Left ventricle myocardium inferior (tissue), 1 donor: ENCODE results near the gene DYRK2. TPM values are rescaled to one million over a fixed set of nuclear protein-coding genes. Genes with fewer than 3 reads are reported as not detected.

Source experiments
- DNase-seq: peaks from one replicate; pipeline ENCODE4 v3.0.0-alpha.2; 2020
- H3K27ac ChIP-seq: fragments of 200-600 bp; replicated peaks from 2 replicates; pipeline ENCODE4 v1.8.0; 2021
- H3K27me3 ChIP-seq: fragments of 200-600 bp; 2 replicates; pipeline ENCODE4 v1.8.0; 2021; ENCODE audit warnings: low read depth
- H3K36me3 ChIP-seq: fragments of 200-600 bp; 2 replicates; pipeline ENCODE4 v1.8.0; 2021
- H3K4me1 ChIP-seq: fragments of 200-600 bp; 2 replicates; pipeline ENCODE4 v1.8.0; 2021
- H3K4me3 ChIP-seq: fragments of 200-600 bp; 2 replicates; pipeline ENCODE4 v1.8.0; 2021; ENCODE audit warnings: mild to moderate bottlenecking, moderate library complexity
- H3K9me3 ChIP-seq: fragments of 200-600 bp; replicated peaks from 2 replicates; pipeline ENCODE4 v1.8.0; 2021
- CTCF ChIP-seq: fragments of 200-600 bp; IDR thresholded peaks from 2 replicates; pipeline ENCODE4 v1.8.0; 2021; ENCODE audit warnings: antibody characterized with exemption, mild to moderate bottlenecking, borderline replicate concordance
- intact Hi-C: fragments of 100-400 bp; cut with micrococcal nuclease; formaldehyde crosslinking; loops from one replicate; pipeline ENCODE4 v1.11.0; 2022
- total RNA-seq: library from RNA; stranded (reverse); fragmentation: NEBNext Ultra II Directional; extraction: Animal tissue kit (Norgen Biotek cat#: 25700); gene quantifications from one replicate; pipeline ENCODE4 v1.2.1, GENCODE V29; 2021
- donor health status: DM: no; HTN: yes; CAD: no; lungs with severe emphysema.

DYRK2 gene
- total RNA-seq, 1 donor from 2014 or later = 42.6 TPM

- Histone ChIP-seq H3K9me3 (no peaks in the 10 kb centered on the region), H3K4me3 (no peak overlapping the region), H3K4me1 (peaks cover 10% of the 10 kb centered on the region), H3K27me3 (no peaks in the 10 kb centered on the region), H3K36me3 (no peaks in the 10 kb centered on the region), H3K27ac (no peak overlapping the region)
- intact Hi-C loops = no loop called here
- no peak for TF ChIP-seq CTCF
- no peak for DNase-seq
Observed at GRCh38 chr12:67617629-67618028, 30.9 kb upstream of the DYRK2 start.

GRCh38 chr12:67618303-67618702, 30.2 kb upstream of the DYRK2 start:
- H3K27me3 ChIP-seq = no peaks in the 10 kb centered on the region
- peaks cover 10% of the 10 kb centered on the region for H3K4me1 ChIP-seq
- H3K36me3 ChIP-seq = no peaks in the 10 kb centered on the region
- no peaks in the 10 kb centered on the region for H3K9me3 ChIP-seq
- intact Hi-C loops = no loop called here
- no peak overlapping the region for H3K4me3 ChIP-seq
- no peak for TF ChIP-seq CTCF
- no peak overlapping the region for H3K27ac ChIP-seq
- no peak for DNase-seq

DNA sequence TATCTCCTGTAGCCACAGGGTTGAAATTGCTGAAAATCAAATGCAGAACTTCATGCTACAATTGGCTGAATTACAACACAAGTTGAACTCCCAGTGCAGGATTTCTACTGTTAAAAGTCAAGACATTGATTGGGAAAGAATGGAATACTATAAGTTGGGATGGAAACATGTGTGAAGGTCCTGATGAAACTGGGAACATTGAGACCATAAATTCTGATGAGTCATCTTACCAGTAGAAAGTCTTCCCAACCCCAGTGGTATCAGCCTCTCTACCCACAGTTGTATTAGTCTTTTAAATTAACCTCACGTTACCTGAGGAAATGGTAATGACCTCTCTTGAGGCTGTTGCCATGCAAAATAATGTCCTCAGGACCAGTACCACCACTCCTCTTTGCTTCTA, 27.4 kb upstream of the DYRK2 start:
- H3K9me3 ChIP-seq = no peaks in the 10 kb centered on the region
- no peaks in the 10 kb centered on the region for H3K27me3 ChIP-seq
- H3K4me3 ChIP-seq = no peak overlapping the region
- no peak for TF ChIP-seq CTCF
- intact Hi-C loops = no loop called here
- no peak overlapping the region for H3K27ac ChIP-seq
- DNase-seq = no peak
- H3K36me3 ChIP-seq = no peaks in the 10 kb centered on the region
- peaks cover 10% of the 10 kb centered on the region for H3K4me1 ChIP-seq

GRCh38 chr12:67621926-67622325, 26.6 kb upstream of the DYRK2 start:
- no peak for TF ChIP-seq CTCF
- Histone ChIP-seq H3K27ac (no peak overlapping the region), H3K4me1 (peaks cover 10% of the 10 kb centered on the region), H3K9me3 (no peaks in the 10 kb centered on the region), H3K36me3 (no peaks in the 10 kb centered on the region), H3K27me3 (no peaks in the 10 kb centered on the region), H3K4me3 (no peak overlapping the region)
- intact Hi-C loops = no loop called here
- DNase-seq = no peak

DNA sequence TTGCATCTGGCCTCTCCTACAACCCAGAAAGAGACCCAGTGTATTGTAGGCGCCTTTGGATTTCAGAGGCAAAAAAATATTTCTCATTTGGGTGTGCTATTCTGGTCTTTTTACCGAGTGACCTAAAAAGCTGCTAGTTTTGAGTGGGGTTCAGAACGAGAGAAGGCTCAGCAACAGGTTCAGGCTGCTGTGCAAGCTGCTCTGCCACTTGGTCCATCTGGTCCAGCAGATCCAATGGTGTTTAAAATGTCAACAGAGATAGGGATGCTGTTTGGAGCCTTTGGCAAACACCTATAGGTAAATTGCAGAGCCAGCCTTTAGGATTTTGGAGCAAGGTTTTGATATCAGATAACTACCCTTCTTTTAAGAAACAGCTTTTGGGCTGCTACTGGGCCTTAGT, 25.3 kb upstream of the DYRK2 start:
- Histone ChIP-seq H3K4me3 (no peak overlapping the region), H3K4me1 (no peaks in the 10 kb centered on the region), H3K9me3 (no peaks in the 10 kb centered on the region), H3K27me3 (no peaks in the 10 kb centered on the region), H3K27ac (no peak overlapping the region), H3K36me3 (no peaks in the 10 kb centered on the region)
- TF ChIP-seq CTCF = no peak
- DNase-seq = no peak
- intact Hi-C loops = no loop called here

DNA sequence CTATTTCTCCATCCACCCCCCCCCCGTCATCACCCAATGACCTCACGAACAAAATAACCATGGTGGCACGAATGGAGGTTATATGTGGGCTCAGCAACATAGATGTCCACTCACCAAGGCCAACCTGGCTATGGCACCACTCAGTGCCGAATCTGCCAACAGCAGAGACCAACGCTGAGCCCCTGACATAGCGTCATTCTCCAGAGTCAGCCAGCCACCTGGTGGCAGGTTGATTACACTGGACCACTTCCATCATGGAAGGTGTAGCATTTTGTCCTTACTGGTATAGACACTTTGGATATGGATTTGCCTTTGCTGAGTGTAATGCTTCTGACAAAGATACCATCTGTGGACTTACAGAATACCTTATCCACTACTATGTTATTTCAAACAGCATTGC, 24.2 kb upstream of the DYRK2 start:
- Histone ChIP-seq H3K27me3 (no peaks in the 10 kb centered on the region), H3K4me3 (no peak overlapping the region), H3K4me1 (no peaks in the 10 kb centered on the region), H3K36me3 (no peaks in the 10 kb centered on the region), H3K27ac (no peak overlapping the region), H3K9me3 (no peaks in the 10 kb centered on the region)
- no peak for TF ChIP-seq CTCF
- intact Hi-C loops = no loop called here
- DNase-seq = no peak
